Lung (tissue), 16 donors: ENCODE data around the gene UCHL5. TPM values are rescaled to one million over a fixed set of nuclear protein-coding genes. Genes with fewer than 3 reads are reported as not detected.

Experiments
- ATAC-seq: fragments of 200-7000 bp; cut with Tn5 transposase; one replicate; pipeline ENCODE4 v1.9.1; 2020; ENCODE audit warnings: moderate number of reproducible peaks; ENCODE audit not compliant: insufficient read depth, low FRiP score
- DNase-seq, 3 donors: peaks; one replicate each; pipeline ENCODE4 v3.0.0-alpha.2; 2013 to 2017
- H3K27ac ChIP-seq, 2 donors: one replicate each; pipeline ENCODE4 v1.5.1; 2013; ENCODE audit warnings: mild to moderate bottlenecking in 2 of 2, moderate library complexity in 2 of 2, control low read depth in 1 of 2, inconsistent platforms in 1 of 2, low read depth in 1 of 2, low read length in 1 of 2
- H3K27me3 ChIP-seq, 3 donors: one replicate each; pipeline ENCODE4 v1.5.1; 2013; ENCODE audit warnings: low read length in 2 of 3; ENCODE audit not compliant: control insufficient read depth in 3 of 3, insufficient read depth in 3 of 3
- H3K36me3 ChIP-seq, 4 donors: one replicate each; pipeline ENCODE4 v1.5.1; 2013; ENCODE audit warnings: low read length in 4 of 4, mild to moderate bottlenecking in 1 of 4, moderate library complexity in 1 of 4; ENCODE audit not compliant: control insufficient read depth in 4 of 4, insufficient read depth in 4 of 4
- H3K4me1 ChIP-seq, 5 donors: one replicate each; pipeline ENCODE4 v1.5.1; 2013; ENCODE audit warnings: low read length in 5 of 5, mild to moderate bottlenecking in 2 of 5, moderate library complexity in 1 of 5; ENCODE audit not compliant: control insufficient read depth in 5 of 5, insufficient read depth in 5 of 5
- H3K4me3 ChIP-seq: one replicate; pipeline ENCODE4 v1.5.1; 2013; ENCODE audit warnings: mild to moderate bottlenecking, control low read depth, moderate library complexity
- H3K9ac ChIP-seq, 2 donors: one replicate each; pipeline ENCODE4 v1.5.1; 2013; ENCODE audit warnings: low read length in 2 of 2, control low read depth in 1 of 2; ENCODE audit not compliant: insufficient read depth in 1 of 2
- H3K9me3 ChIP-seq, 4 donors: one replicate each; pipeline ENCODE4 v1.5.1; 2013; ENCODE audit warnings: low read length in 3 of 4, mild to moderate bottlenecking in 1 of 4, moderate library complexity in 1 of 4; ENCODE audit not compliant: control insufficient read depth in 4 of 4, insufficient read depth in 3 of 4
- CTCF ChIP-seq: IDR thresholded peaks from 2 replicates; pipeline ENCODE4 v1.5.1; 2012; ENCODE audit warnings: mild to moderate bottlenecking; ENCODE audit errors: control extremely low read depth, extremely low read depth
- WGBS, 2 donors: extraction: QIAGEN DNeasy Blood & Tissue Kit; methylation state at CpG; one replicate each; pipeline ENCODE4 v1.1.7; 2013; 5-methylcytosine and 5-hydroxymethylcytosine counted together
- long read RNA-seq, 5 donors: transcript quantifications; one replicate each; lab custom pipeline, GENCODE V29; 2026
- polyA plus RNA-seq, 2 donors: library from polyadenylated mRNA; stranded (reverse); fragments of 200-250 nt; gene quantifications; one replicate each; pipeline ENCODE4 v1.2.1, GENCODE V29; 2013
- total RNA-seq, 2 donors: library from RNA; depleted of rRNA in 1 of 2; stranded (reverse); fragments of >200 nt in 1 of 2; gene quantifications; one replicate each; pipeline ENCODE4 v1.2.1, GENCODE V29; 2014 to 2021
- donor health status: control.
- donor health status: control.
- donor health status: Bipolar disorder and iron deficiency.
- donor health status: healthy.
- donor health status: DM: yes; HTN: yes; CAD: no.

UCHL5 gene
- total RNA-seq (10 to 100 TPM; 26.0 to 48.9 TPM), polyA plus RNA-seq (10 to 100 TPM; 13.7 to 19.7 TPM)
- long read RNA-seq, donor 1, full-length matches to known transcripts, result 10 of 10 reads
- long read RNA-seq, donor 1, partial matches to known transcripts, result 0 of 10 reads
- long read RNA-seq, donor 1, other reads (novel, unspliced or antisense), result 0 of 10 reads
- long read RNA-seq, donor 2, full-length matches to known transcripts, result 2 of 2 reads
- long read RNA-seq, donor 2, partial matches to known transcripts, result 0 of 2 reads
- long read RNA-seq, donor 2, other reads (novel, unspliced or antisense), result 0 of 2 reads
- long read RNA-seq, donor 3, full-length matches to known transcripts, result 1 of 1 reads
- long read RNA-seq, donor 3, partial matches to known transcripts, result 0 of 1 reads
- long read RNA-seq, donor 3, other reads (novel, unspliced or antisense), result 0 of 1 reads
- long read RNA-seq, donor 4, full-length matches to known transcripts, result 5 of 5 reads
- long read RNA-seq, donor 4, partial matches to known transcripts, result 0 of 5 reads
- long read RNA-seq, donor 4, other reads (novel, unspliced or antisense), result 0 of 5 reads
- long read RNA-seq, donor 5, full-length matches to known transcripts, result 3 of 8 reads
- long read RNA-seq, donor 5, partial matches to known transcripts, result 5 of 8 reads
- long read RNA-seq, donor 5, other reads (novel, unspliced or antisense), result 0 of 8 reads

GRCh38 chr1:193059282-193060114 lies at the start of gene UCHL5, which contains the start of gene RO60:
Gene UCHL5 (minus strand): TSS chr1:193059360. CDS start chr1:193059260, 100 bp downstream.
Gene RO60 (plus strand): TSS chr1:193059612. CDS start chr1:193069055, 9,443 bp downstream.
- peak within 1 kb of the TSS; percentile 98 for H3K9ac ChIP-seq
- no peaks in the 10 kb centered on the region for H3K9me3 ChIP-seq
- DNase-seq (peak; percentile 98 to 99 (median 99)), ATAC-seq (peak; percentile 96)
- H3K36me3 ChIP-seq, result peaks cover 0 to 9% (median under 1%) of the 10 kb centered on the region in 4 donors
- 0% methylated on average over 70 to 74 of the region's 74 CpGs for WGBS, 2 donors
- peaks cover 1 to 24% (median 8%) of the 10 kb centered on the region in 5 donors for H3K4me1 ChIP-seq
- H3K27me3 ChIP-seq, result no peaks in the 10 kb centered on the region
- no peak for TF ChIP-seq CTCF
- H3K27ac ChIP-seq, result peak within 1 kb of the TSS; percentile 98
- H3K4me3 ChIP-seq, result peak within 1 kb of the TSS; percentile 81

- Histone ChIP-seq H3K27me3 (no peaks in the 10 kb centered on the region), H3K9me3 (no peaks in the 10 kb centered on the region), H3K4me1 (peaks cover 0 to 26% (median 4%) of the 10 kb centered on the region in 5 donors), H3K4me3 (no peak overlapping the region), H3K36me3 (no peaks in the 10 kb centered on the region), H3K9ac (no peak overlapping the region), H3K27ac (no peak overlapping the region)
- no peak for TF ChIP-seq CTCF
- no peak for ATAC-seq
- no peak for DNase-seq
- WGBS, 2 donors, result 90 to 91% methylated on average over 3 of the region's 3 CpGs
Measured at GRCh38 chr1:193108471-193108870, 49.3 kb upstream of the UCHL5 start.

- Histone ChIP-seq H3K4me3 (no peak overlapping the region), H3K9me3 (no peaks in the 10 kb centered on the region), H3K36me3 (no peaks in the 10 kb centered on the region), H3K27me3 (no peaks in the 10 kb centered on the region), H3K9ac (peak overlapping the region in 1 of 2 donors; percentile 73), H3K27ac (peak overlapping the region; percentile 94 to 99), H3K4me1 (peaks cover 0 to 16% (median 2%) of the 10 kb centered on the region in 5 donors)
- no peak for DNase-seq
- WGBS, 2 donors, result 28 to 42% methylated on average over 4 of the region's 4 CpGs
- ATAC-seq, result no peak
- TF ChIP-seq CTCF, result no peak
Measured at GRCh38 chr1:193105821-193106177, 46.6 kb upstream of the UCHL5 start.
